GM21576 (cell line): ENCODE results near the gene LACRT.

Experiments used
- ATAC-seq: cut with Tn5 transposase; IDR thresholded peaks from one replicate; pipeline ENCODE4 v1.9.1; 2021; ENCODE audit warnings: mild to moderate bottlenecking, moderate library complexity; ENCODE audit not compliant: unreplicated experiment

The LACRT gene

GRCh38 chr12:54603173-54603814 is 31.4 kb downstream of the LACRT start:
- peak; percentile 92 for ATAC-seq

- no peak for ATAC-seq
Measured at GRCh38 chr12:54602661-54603060, 32.0 kb downstream of the LACRT start.

- no peak for ATAC-seq
Measured at GRCh38 chr12:54601841-54602240, 32.9 kb downstream of the LACRT start.

GRCh38 chr12:54598970-54599369 is 35.7 kb downstream of the LACRT start:
- no peak for ATAC-seq

GRCh38 chr12:54596526-54596946 is 38.2 kb downstream of the LACRT start:
- no peak for ATAC-seq

GRCh38 chr12:54595471-54595870 is 39.2 kb downstream of the LACRT start:
- no peak for ATAC-seq

- ATAC-seq: no peak
Measured at GRCh38 chr12:54593725-54594124, 41.0 kb downstream of the LACRT start.

- ATAC-seq: no peak
Measured at GRCh38 chr12:54593135-54593534, 41.6 kb downstream of the LACRT start.

- no peak for ATAC-seq
Measured at GRCh38 chr12:54592316-54592715, 42.4 kb downstream of the LACRT start.

GRCh38 chr12:54590978-54591591 is 43.6 kb downstream of the LACRT start:
- ATAC-seq: no peak

GRCh38 chr12:54589964-54590363 is 44.7 kb downstream of the LACRT start:
- no peak for ATAC-seq

- ATAC-seq: no peak
Measured at GRCh38 chr12:54588890-54589267, 45.8 kb downstream of the LACRT start.

- no peak for ATAC-seq
Measured at GRCh38 chr12:54588110-54588889, 46.4 kb downstream of the LACRT start, which contains the start of gene PPP1R1A. TSS of gene PPP1R1A (minus strand) at chr12:54588659. CDS start at chr12:54588488, 171 bp downstream.

- no peak for ATAC-seq
Measured at GRCh38 chr12:54587315-54587873, 47.3 kb downstream of the LACRT start.

- no peak for ATAC-seq
Measured at GRCh38 chr12:54586620-54587019, 48.1 kb downstream of the LACRT start.

GRCh38 chr12:54585243-54585642 is 49.5 kb downstream of the LACRT start:
- ATAC-seq: no peak

GRCh38 chr12:54584128-54584527 is 50.6 kb downstream of the LACRT start:
- no peak for ATAC-seq

GRCh38 chr12:54583726-54584125 is 51.0 kb downstream of the LACRT start:
- no peak for ATAC-seq

GRCh38 chr12:54581412-54581811 is 53.3 kb downstream of the LACRT start:
- no peak for ATAC-seq
